ENCODE results near the gene SLC25A53. TPM values are rescaled to one million over a fixed set of nuclear protein-coding genes. Genes with fewer than 3 reads are reported as not detected.
"Not testable (repeated sequence)": the region's sequence is repeated elsewhere in the genome, so short reads cannot be mapped to it uniquely, and the experiment has no call there.

Gene SLC25A53
- total RNA-seq, 1 donor from 2014 or later, result 4.3 TPM

GRCh38 chrX:104085477-104085876 is 71.3 kb downstream of the SLC25A53 start:
- H3K27me3 Mint-ChIP-seq (ENCODE audit: low read depth), result no peaks in the 10 kb centered on the region
- no peak overlapping the region for H3K4me3 Mint-ChIP-seq (ENCODE audit: low read depth)
- no peaks in the 10 kb centered on the region for H3K4me1 Mint-ChIP-seq (ENCODE audit: low read depth)
- intact Hi-C loops (cut with micrococcal nuclease), result no loop called here
- H3K36me3 Mint-ChIP-seq (ENCODE audit: low read depth), result no peaks in the 10 kb centered on the region
- H3K27ac Mint-ChIP-seq, result no peak overlapping the region
- DNase-seq (ENCODE audit: low spot score), result no peak
- H3K9me3 Mint-ChIP-seq, result no peaks in the 10 kb centered on the region

DNA sequence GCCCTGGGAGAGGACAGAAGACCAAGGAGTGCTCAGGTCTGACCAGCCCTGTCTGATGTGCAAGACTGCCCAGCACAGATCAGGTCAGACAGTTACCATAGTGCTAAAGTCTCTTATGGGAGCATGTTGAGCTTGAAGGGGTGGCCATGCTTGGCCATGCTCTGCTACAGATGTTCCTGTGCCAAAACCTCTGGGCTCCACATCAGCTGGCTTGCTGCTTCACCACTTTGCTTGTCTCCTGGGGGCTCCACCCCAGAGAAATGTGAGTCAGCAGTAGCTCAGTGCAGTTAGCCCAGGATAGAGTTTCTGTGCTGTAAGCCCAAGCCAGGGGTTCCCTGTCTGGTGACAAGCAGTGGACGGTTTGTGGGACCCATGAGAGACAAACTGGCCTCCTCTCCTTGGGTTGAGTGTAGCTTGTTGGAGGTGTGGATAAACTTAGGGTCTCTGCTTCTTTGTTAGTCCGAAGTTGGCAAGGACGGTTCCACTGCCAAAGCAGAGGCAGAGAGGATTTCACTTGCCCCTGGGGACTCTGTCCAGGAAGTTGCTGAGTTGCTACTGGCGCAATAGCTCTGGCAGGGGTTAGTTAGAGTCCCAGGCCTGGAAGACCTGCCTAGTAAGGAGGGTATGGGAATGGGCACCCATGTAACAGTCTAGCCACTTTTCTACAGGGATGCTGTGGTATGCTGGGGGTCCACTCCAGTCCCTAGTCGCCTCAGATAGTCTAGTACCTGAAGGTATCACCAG is 72.1 kb downstream of the SLC25A53 start:
- no peak for DNase-seq (ENCODE audit: low spot score)
- intact Hi-C loops (cut with micrococcal nuclease), result no loop called here
- H3K9me3 Mint-ChIP-seq, result no peaks in the 10 kb centered on the region
- H3K4me1 Mint-ChIP-seq (ENCODE audit: low read depth), result no peaks in the 10 kb centered on the region
- no peaks in the 10 kb centered on the region for H3K27me3 Mint-ChIP-seq (ENCODE audit: low read depth)
- H3K27ac Mint-ChIP-seq, result no peak overlapping the region
- no peak overlapping the region for H3K4me3 Mint-ChIP-seq (ENCODE audit: low read depth)
- H3K36me3 Mint-ChIP-seq (ENCODE audit: low read depth), result no peaks in the 10 kb centered on the region

DNA sequence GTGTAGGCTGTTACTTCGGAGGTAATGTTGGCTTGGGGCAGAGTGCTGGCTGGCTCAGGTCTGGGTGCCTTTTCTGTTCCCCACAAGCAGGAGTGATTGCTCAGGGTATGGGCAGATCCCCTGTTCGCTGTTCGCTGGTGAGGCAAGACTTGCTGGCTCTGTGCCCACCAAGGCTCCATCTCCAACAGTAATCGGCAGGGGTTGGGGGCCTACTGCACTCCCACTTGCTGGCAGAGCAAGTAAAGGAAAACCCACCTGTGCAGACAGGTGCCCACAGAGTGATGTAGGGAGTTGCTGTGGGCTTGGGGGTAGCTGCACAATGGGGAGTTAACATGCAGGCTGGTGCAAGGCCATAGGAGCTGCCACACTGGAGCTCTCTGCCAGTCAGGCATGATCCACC is 72.7 kb downstream of the SLC25A53 start:
- Mint-ChIP-seq H3K36me3 (ENCODE audit: low read depth) (no peaks in the 10 kb centered on the region), H3K4me3 (ENCODE audit: low read depth) (no peak overlapping the region), H3K4me1 (ENCODE audit: low read depth) (no peaks in the 10 kb centered on the region), H3K27me3 (ENCODE audit: low read depth) (no peaks in the 10 kb centered on the region), H3K9me3 (no peaks in the 10 kb centered on the region), H3K27ac (no peak overlapping the region)
- intact Hi-C loops (cut with micrococcal nuclease), result no loop called here
- DNase-seq (ENCODE audit: low spot score), result no peak

GRCh38 chrX:104077854-104078253 is 79.0 kb downstream of the SLC25A53 start:
- intact Hi-C loops (cut with micrococcal nuclease), result not testable (repeated sequence)

DNA sequence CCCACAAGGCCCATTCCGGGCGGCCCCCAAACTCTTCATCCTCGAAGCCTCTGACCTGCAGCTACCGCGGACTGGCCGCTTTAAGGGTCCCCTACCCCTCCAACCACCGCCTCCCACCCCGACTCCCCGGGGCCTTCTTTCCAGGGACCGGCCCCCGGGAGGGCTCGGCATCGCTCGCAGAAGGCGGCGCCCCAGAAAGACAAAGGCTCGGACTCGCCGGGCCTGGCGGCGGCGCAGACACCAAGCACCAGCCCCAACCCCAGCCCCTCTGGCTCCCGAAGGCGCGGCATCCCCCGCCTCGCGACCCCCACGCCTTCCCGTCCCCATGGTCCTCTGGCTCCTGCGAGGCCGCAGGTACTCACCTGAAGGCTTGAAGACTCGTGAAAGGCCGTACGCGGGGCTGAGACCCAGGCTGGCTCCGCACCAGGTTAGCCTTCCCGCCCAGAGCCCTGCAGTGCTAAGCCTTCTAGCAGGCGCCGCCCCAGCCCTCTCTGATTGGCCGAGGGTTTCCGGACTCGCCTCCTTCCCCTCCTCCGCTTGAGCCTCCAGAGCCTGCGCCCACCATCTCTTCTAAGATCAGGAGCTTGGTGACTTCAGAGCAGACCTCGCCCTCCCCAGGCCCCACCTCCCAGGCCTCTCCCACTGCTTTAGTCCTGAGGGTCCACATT is 80.9 kb downstream of the SLC25A53 start, which contains the start of gene TMSB15C:
Gene TMSB15C (minus strand): TSS at position 459 of the 668 bp plus-strand sequence.
- H3K27ac Mint-ChIP-seq; H3K4me3 Mint-ChIP-seq (ENCODE audit: low read depth); intact Hi-C loops (cut with micrococcal nuclease); H3K9me3 Mint-ChIP-seq; DNase-seq (ENCODE audit: low spot score); H3K4me1 Mint-ChIP-seq (ENCODE audit: low read depth); H3K36me3 Mint-ChIP-seq (ENCODE audit: low read depth); H3K27me3 Mint-ChIP-seq (ENCODE audit: low read depth): not testable (repeated sequence)

More at GRCh38 chrX:104077854-104078253, 79.0 kb downstream of the SLC25A53 start:
- not testable (repeated sequence) for DNase-seq (ENCODE audit: low spot score); H3K4me3 Mint-ChIP-seq (ENCODE audit: low read depth); H3K4me1 Mint-ChIP-seq (ENCODE audit: low read depth); H3K27ac Mint-ChIP-seq; H3K9me3 Mint-ChIP-seq; H3K36me3 Mint-ChIP-seq (ENCODE audit: low read depth); H3K27me3 Mint-ChIP-seq (ENCODE audit: low read depth)

- intact Hi-C loops (cut with micrococcal nuclease), result not testable (repeated sequence)
Measured at GRCh38 chrX:104062636-104063035, 94.2 kb downstream of the SLC25A53 start.

GRCh38 chrX:104054956-104055355 is 101.9 kb downstream of the SLC25A53 start:
- H3K27me3 Mint-ChIP-seq (ENCODE audit: low read depth); H3K4me1 Mint-ChIP-seq (ENCODE audit: low read depth); DNase-seq (ENCODE audit: low spot score); H3K4me3 Mint-ChIP-seq (ENCODE audit: low read depth); intact Hi-C loops (cut with micrococcal nuclease); H3K9me3 Mint-ChIP-seq; H3K27ac Mint-ChIP-seq; H3K36me3 Mint-ChIP-seq (ENCODE audit: low read depth): not testable (repeated sequence)

More at GRCh38 chrX:104062636-104063035, 94.2 kb downstream of the SLC25A53 start:
- not testable (repeated sequence) for H3K9me3 Mint-ChIP-seq; H3K4me1 Mint-ChIP-seq (ENCODE audit: low read depth); H3K27me3 Mint-ChIP-seq (ENCODE audit: low read depth); DNase-seq (ENCODE audit: low spot score); H3K4me3 Mint-ChIP-seq (ENCODE audit: low read depth); H3K27ac Mint-ChIP-seq; H3K36me3 Mint-ChIP-seq (ENCODE audit: low read depth)

Other genes starting within 250 kb of the SLC25A53 start
- gene TMSB15B, start 194.4 kb downstream of the SLC25A53 start, total RNA-seq, result 7.7 and 7.9 TPM in 2 replicates
- not detected in 2 replicates for gene H2BW1, start 143.3 kb downstream of the SLC25A53 start, total RNA-seq
- not detected in 2 replicates for gene H2BW2, start 117.1 kb downstream of the SLC25A53 start, total RNA-seq
- 3.3 and 4.7 TPM in 2 replicates for gene TMSB15C, start 80.8 kb downstream of the SLC25A53 start, total RNA-seq
- gene ZCCHC18, start 44.5 kb downstream of the SLC25A53 start, total RNA-seq, result 0.39 and 0.69 TPM in 2 replicates
- 10.9 and 11.9 TPM in 2 replicates for gene FAM199X, start 9.4 kb upstream of the SLC25A53 start, total RNA-seq
- gene ESX1, start 97.9 kb upstream of the SLC25A53 start, total RNA-seq, result 0.11 and 0.34 TPM in 2 replicates

Measured in activated T-helper 2 cell treated with anti-CD3 and anti-CD28 coated beads, Interferon-gamma antibody, Interleukin-2, Interleukin-4, amounts not matched to agents 10 μg/mL and 5 μg/mL and 100 μg/mL, durations not matched to agents 14 hours and 24 hours and 36 hours (primary cell).